Activated CD8-positive, alpha-beta memory T cell treated with anti-CD3 and anti-CD28 coated beads, Interleukin-2, amount 10 ng/mL, durations not matched to agents 7 days and 5 days (primary cell): ENCODE results near the gene ADAP1. TPM values are rescaled to one million over a fixed set of nuclear protein-coding genes. Genes with fewer than 3 reads are reported as not detected.
"Not testable (repeated sequence)": the region's sequence is repeated elsewhere in the genome, so short reads cannot be mapped to it uniquely, and the experiment has no call there.

Source experiments
- ATAC-seq: fragments of 150-1000 bp; cut with Tn5 transposase; one replicate; pipeline ENCODE4 v1.10.0; 2021; ENCODE audit warnings: moderate library complexity
- CTCF ChIA-PET: fragments of 350-600 bp; sonication (Branson Sonifier 250); formaldehyde crosslinking; loops from one replicate; lab custom pipeline; 2021; ENCODE audit warnings: antibody characterized with exemption; lab: Charles Lee
- DNase-seq: peaks from one replicate; pipeline ENCODE4 v3.0.0-alpha.2; 2020
- H3K27ac Mint-ChIP-seq: one replicate; pipeline ENCODE4 v1.8.0; 2021; ENCODE audit warnings: mild to moderate bottlenecking, mixed read lengths
- H3K27me3 Mint-ChIP-seq: one replicate; pipeline ENCODE4 v1.8.0; 2021; ENCODE audit warnings: mixed read lengths
- H3K36me3 Mint-ChIP-seq: one replicate; pipeline ENCODE4 v1.8.0; 2021; ENCODE audit warnings: mild to moderate bottlenecking, mixed read lengths
- H3K4me1 Mint-ChIP-seq: one replicate; pipeline ENCODE4 v1.8.0; 2021; ENCODE audit warnings: mixed read lengths
- H3K4me3 Mint-ChIP-seq: one replicate; pipeline ENCODE4 v1.8.0; 2021; ENCODE audit warnings: mild to moderate bottlenecking, moderate library complexity, mixed read lengths
- H3K9me3 Mint-ChIP-seq: one replicate; pipeline ENCODE4 v1.8.0; 2022; ENCODE audit warnings: low read depth, mixed read lengths
- total RNA-seq, 2 experiments: library from RNA; stranded (reverse); gene quantifications; one replicate each; pipeline ENCODE4 v1.2.3, GENCODE V29; 2021

ADAP1 gene
- total RNA-seq, 2 experiments from 2014 or later = 12.4 to 30.8 TPM

- Mint-ChIP-seq H3K4me3 (no peak overlapping the region), H3K4me1 (peaks cover 6% of the 10 kb centered on the region), H3K27me3 (peaks cover 7% of the 10 kb centered on the region), H3K27ac (no peak overlapping the region), H3K9me3 (no peaks in the 10 kb centered on the region), H3K36me3 (no peaks in the 10 kb centered on the region)
- CTCF ChIA-PET = interaction anchor here (0.7 to 1.7 kb wide), 7 partner anchors 24 to 137 kb away, joined by 3 to 7 read pairs (median 3); no protein-coding TSS in a partner anchor
- peak; percentile 48 for ATAC-seq
- DNase-seq = no peak
Measured at GRCh38 chr7:953547-954327, 743 bp downstream of the ADAP1 start.

- CTCF ChIA-PET = interaction anchor here (0.8 to 1.7 kb wide), 6 partner anchors 22 to 136 kb away, joined by 3 to 7 read pairs (median 3); partner anchors contain the start of gene COX19
- Mint-ChIP-seq H3K9me3 (no peaks in the 10 kb centered on the region), H3K36me3 (no peaks in the 10 kb centered on the region), H3K4me3 (no peak overlapping the region), H3K27ac (no peak overlapping the region), H3K27me3 (peaks cover 7% of the 10 kb centered on the region), H3K4me1 (peaks cover 6% of the 10 kb centered on the region)
- ATAC-seq = no peak
- no peak for DNase-seq
Measured at GRCh38 chr7:952548-953441, 1.7 kb downstream of the ADAP1 start.

GRCh38 chr7:951881-952547 lies 2.5 kb downstream of the ADAP1 start:
- Mint-ChIP-seq H3K4me3 (no peak overlapping the region), H3K36me3 (no peaks in the 10 kb centered on the region), H3K27me3 (peaks cover 7% of the 10 kb centered on the region), H3K4me1 (peaks cover 6% of the 10 kb centered on the region), H3K9me3 (no peaks in the 10 kb centered on the region), H3K27ac (no peak overlapping the region)
- ATAC-seq (no peak), DNase-seq (no peak)
- CTCF ChIA-PET = interaction anchor here (1.1 to 1.7 kb wide), 3 partner anchors 23 to 44 kb away, joined by 3 to 7 read pairs (median 5); partner anchors contain the start of gene COX19

DNA sequence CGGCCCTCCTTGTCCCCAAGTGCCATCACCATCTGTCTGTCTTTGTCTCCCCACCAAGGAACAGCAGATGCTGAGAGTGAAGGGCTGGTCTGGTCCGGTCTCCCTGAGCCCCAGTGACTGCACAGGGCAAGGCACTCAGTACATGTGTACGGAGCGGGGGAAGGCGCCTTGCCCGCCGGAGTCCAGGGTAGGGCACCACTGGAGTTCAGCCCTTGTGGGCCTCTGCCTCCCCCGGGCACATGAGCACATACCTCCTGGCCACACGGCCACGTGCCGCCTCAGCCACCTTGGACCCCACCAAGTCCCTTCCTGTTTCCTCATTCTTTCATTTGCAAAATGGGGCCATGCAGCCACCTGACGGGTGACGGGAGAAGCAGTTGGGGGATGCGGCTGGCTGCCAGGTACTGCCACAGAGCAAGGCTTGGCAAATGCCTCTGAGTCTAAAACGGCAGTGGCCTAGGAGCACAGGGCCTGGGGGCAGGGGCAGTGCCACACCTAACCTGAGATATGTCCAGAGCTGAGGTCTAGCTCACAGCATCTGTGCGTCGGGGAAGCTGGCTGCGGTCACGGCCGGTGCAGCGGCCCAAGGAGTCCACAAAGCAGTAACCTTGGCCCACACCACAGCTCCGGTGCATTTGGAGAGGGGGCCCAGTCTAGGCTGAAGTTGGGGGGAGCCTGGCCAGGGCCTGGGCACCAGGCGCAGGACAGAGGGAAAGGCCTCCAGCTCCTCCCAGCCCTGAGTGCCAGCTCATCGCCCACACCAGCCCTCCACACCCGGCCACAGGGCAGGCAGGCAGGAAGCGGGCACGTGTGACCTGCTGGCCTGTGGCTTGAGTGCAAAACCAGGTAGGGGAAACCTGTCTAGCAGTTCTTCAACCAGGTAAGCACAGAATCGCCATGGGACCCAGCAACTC lies 5.2 kb downstream of the ADAP1 start:
- H3K27me3 Mint-ChIP-seq = no peaks in the 10 kb centered on the region
- no peak overlapping the region for H3K4me3 Mint-ChIP-seq
- no peaks in the 10 kb centered on the region for H3K9me3 Mint-ChIP-seq
- DNase-seq = no peak
- ATAC-seq = no peak
- no peaks in the 10 kb centered on the region for H3K36me3 Mint-ChIP-seq
- CTCF ChIA-PET = no interaction called here
- peaks cover 6% of the 10 kb centered on the region for H3K4me1 Mint-ChIP-seq
- no peak overlapping the region for H3K27ac Mint-ChIP-seq

GRCh38 chr7:947391-948210 lies 6.9 kb downstream of the ADAP1 start:
- Mint-ChIP-seq H3K27ac (no peak overlapping the region), H3K4me1 (peaks cover 6% of the 10 kb centered on the region), H3K4me3 (no peak overlapping the region), H3K27me3 (no peaks in the 10 kb centered on the region), H3K9me3 (no peaks in the 10 kb centered on the region), H3K36me3 (no peaks in the 10 kb centered on the region)
- CTCF ChIA-PET = no interaction called here
- ATAC-seq = no peak
- DNase-seq = no peak

DNA sequence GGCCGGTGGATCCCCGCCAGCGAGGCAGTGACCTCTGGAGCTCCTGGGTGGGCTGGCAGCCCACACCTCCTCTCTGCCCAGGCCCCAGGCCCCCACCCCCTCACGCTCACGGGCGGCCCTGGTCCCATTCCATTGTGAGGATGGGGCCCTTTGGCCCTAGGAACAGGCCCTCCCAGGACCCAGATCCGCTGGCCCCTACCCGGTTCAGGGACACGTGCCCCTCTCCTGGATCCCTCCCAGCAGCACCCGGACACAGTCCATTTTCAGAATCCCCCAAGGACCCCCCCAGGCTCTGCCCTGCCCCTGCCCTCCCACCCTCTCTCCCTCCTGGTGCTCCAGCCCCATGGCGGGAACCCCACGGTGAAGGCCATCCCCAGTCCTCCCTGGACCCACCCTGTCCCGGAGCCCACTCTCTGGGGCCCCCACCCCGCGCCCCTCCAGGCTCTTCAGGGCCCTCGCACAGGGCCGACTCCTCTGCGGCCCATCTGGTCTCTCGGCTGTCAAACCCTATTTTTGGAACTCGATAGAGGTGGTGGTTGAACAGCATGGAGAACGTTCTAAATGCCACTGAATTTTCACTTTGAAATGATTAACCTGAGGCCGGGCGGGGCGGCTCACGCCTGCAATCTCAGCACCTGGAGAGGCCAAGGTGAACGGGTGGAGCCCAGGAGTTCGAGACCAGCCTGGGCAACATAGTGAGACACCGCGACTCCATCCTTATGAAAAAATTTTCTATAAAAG lies 8.1 kb downstream of the ADAP1 start:
- H3K9me3 Mint-ChIP-seq = peaks cover 3% of the 10 kb centered on the region
- DNase-seq (no peak), ATAC-seq (no peak)
- H3K36me3 Mint-ChIP-seq = no peaks in the 10 kb centered on the region
- H3K4me3 Mint-ChIP-seq = no peak overlapping the region
- H3K27ac Mint-ChIP-seq = no peak overlapping the region
- H3K4me1 Mint-ChIP-seq = peaks cover 6% of the 10 kb centered on the region
- H3K27me3 Mint-ChIP-seq = peaks cover 7% of the 10 kb centered on the region
- CTCF ChIA-PET = no interaction called here

- peaks cover 3% of the 10 kb centered on the region for H3K36me3 Mint-ChIP-seq
- H3K9me3 Mint-ChIP-seq = peaks cover 3% of the 10 kb centered on the region
- H3K27ac Mint-ChIP-seq = no peak overlapping the region
- CTCF ChIA-PET = no interaction called here
- peaks cover 9% of the 10 kb centered on the region for H3K4me1 Mint-ChIP-seq
- H3K27me3 Mint-ChIP-seq = peaks cover 12% of the 10 kb centered on the region
- ATAC-seq (no peak), DNase-seq (no peak)
- no peak overlapping the region for H3K4me3 Mint-ChIP-seq
Measured at GRCh38 chr7:945556-946255, 8.8 kb downstream of the ADAP1 start.

- Mint-ChIP-seq H3K27ac (no peak overlapping the region), H3K4me3 (no peak overlapping the region), H3K4me1 (peaks cover 10% of the 10 kb centered on the region), H3K36me3 (peaks cover 5% of the 10 kb centered on the region), H3K27me3 (peaks cover 16% of the 10 kb centered on the region), H3K9me3 (peaks cover 7% of the 10 kb centered on the region)
- DNase-seq = no peak
- CTCF ChIA-PET = no interaction called here
- no peak for ATAC-seq
Measured at GRCh38 chr7:945147-945555, 9.3 kb downstream of the ADAP1 start.

GRCh38 chr7:944744-945143 lies 9.7 kb downstream of the ADAP1 start:
- Mint-ChIP-seq H3K4me3 (no peak overlapping the region), H3K27me3 (peaks cover 16% of the 10 kb centered on the region), H3K27ac (no peak overlapping the region), H3K36me3 (peaks cover 5% of the 10 kb centered on the region), H3K9me3 (peaks cover 8% of the 10 kb centered on the region), H3K4me1 (peaks cover 9% of the 10 kb centered on the region)
- CTCF ChIA-PET = no interaction called here
- ATAC-seq = no peak
- DNase-seq = no peak

GRCh38 chr7:943793-944192 lies 10.7 kb downstream of the ADAP1 start:
- H3K27ac Mint-ChIP-seq, DNase-seq, CTCF ChIA-PET, H3K36me3 Mint-ChIP-seq, H3K4me1 Mint-ChIP-seq, H3K4me3 Mint-ChIP-seq: not testable (repeated sequence)
- Mint-ChIP-seq H3K27me3 (peaks cover 16% of the 10 kb centered on the region), H3K9me3 (peaks cover 10% of the 10 kb centered on the region)
- ATAC-seq = peak; percentile 27
